PFSK-1 (cell line): ENCODE results near the gene LIPT2.

Experiments
- POLR2AphosphoS5 ChIP-seq: IDR thresholded peaks from 2 replicates; pipeline ENCODE4 v1.6.1; 2012; ENCODE audit warnings: low read depth, mild to moderate bottlenecking, control low read depth, low read length, moderate library complexity
- SIN3A ChIP-seq: IDR thresholded peaks from 2 replicates; pipeline ENCODE4 v1.6.1; 2012; ENCODE audit warnings: mild to moderate bottlenecking, low read length, moderate library complexity, borderline replicate concordance; ENCODE audit not compliant: insufficient read depth
- TAF1 ChIP-seq: IDR thresholded peaks from 2 replicates; pipeline ENCODE4 v1.6.1; 2012; ENCODE audit warnings: low read length, control low read depth, borderline replicate concordance; ENCODE audit not compliant: insufficient read depth
- TF ChIP-seq, protein P1 (sequence below), 2 experiments: IDR thresholded peaks; 2 replicates each; pipeline versions ENCODE4 v1.6.1 to v1.8.0; 2011 to 2012; ENCODE audit warnings: low read depth in 2 of 2, low read length in 2 of 2, control low read depth in 1 of 2, inconsistent platforms in 1 of 2, mild to moderate bottlenecking in 1 of 2, moderate library complexity in 1 of 2; ENCODE audit not compliant: insufficient read depth in 1 of 2

- no peak for TF ChIP-seq SIN3A
- TF ChIP-seq POLR2AphosphoS5, result no peak
- TF ChIP-seq TAF1, result no peak
- TF ChIP-seq, protein P1, sequence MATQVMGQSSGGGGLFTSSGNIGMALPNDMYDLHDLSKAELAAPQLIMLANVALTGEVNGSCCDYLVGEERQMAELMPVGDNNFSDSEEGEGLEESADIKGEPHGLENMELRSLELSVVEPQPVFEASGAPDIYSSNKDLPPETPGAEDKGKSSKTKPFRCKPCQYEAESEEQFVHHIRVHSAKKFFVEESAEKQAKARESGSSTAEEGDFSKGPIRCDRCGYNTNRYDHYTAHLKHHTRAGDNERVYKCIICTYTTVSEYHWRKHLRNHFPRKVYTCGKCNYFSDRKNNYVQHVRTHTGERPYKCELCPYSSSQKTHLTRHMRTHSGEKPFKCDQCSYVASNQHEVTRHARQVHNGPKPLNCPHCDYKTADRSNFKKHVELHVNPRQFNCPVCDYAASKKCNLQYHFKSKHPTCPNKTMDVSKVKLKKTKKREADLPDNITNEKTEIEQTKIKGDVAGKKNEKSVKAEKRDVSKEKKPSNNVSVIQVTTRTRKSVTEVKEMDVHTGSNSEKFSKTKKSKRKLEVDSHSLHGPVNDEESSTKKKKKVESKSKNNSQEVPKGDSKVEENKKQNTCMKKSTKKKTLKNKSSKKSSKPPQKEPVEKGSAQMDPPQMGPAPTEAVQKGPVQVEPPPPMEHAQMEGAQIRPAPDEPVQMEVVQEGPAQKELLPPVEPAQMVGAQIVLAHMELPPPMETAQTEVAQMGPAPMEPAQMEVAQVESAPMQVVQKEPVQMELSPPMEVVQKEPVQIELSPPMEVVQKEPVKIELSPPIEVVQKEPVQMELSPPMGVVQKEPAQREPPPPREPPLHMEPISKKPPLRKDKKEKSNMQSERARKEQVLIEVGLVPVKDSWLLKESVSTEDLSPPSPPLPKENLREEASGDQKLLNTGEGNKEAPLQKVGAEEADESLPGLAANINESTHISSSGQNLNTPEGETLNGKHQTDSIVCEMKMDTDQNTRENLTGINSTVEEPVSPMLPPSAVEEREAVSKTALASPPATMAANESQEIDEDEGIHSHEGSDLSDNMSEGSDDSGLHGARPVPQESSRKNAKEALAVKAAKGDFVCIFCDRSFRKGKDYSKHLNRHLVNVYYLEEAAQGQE (IDR thresholded peaks at IDR 0.05; ENCODE audit: insufficient read depth in 1 of 2, low read depth in 2 of 2, low read length in 2 of 2), result no peak
Measured at GRCh38 chr11:74476536-74476935, 17.0 kb downstream of the LIPT2 start.
